Activated CD4-positive, alpha-beta T cell treated with anti-CD3 and anti-CD28 coated beads, Interleukin-2, Interleukin-4, amounts not matched to agents 100 ng/mL and 50 ng/mL, durations not matched to agents 16 hours and 8 hours (primary cell): ENCODE measurements around the gene UCHL3.
"Not testable (repeated sequence)": the region's sequence is repeated elsewhere in the genome, so short reads cannot be mapped to it uniquely, and the experiment has no call there.

ENCODE experiments used
- DNase-seq: peaks from one replicate; pipeline ENCODE4 v3.0.0-alpha.2; 2020; ENCODE audit warnings: low spot score

The UCHL3 gene

DNA sequence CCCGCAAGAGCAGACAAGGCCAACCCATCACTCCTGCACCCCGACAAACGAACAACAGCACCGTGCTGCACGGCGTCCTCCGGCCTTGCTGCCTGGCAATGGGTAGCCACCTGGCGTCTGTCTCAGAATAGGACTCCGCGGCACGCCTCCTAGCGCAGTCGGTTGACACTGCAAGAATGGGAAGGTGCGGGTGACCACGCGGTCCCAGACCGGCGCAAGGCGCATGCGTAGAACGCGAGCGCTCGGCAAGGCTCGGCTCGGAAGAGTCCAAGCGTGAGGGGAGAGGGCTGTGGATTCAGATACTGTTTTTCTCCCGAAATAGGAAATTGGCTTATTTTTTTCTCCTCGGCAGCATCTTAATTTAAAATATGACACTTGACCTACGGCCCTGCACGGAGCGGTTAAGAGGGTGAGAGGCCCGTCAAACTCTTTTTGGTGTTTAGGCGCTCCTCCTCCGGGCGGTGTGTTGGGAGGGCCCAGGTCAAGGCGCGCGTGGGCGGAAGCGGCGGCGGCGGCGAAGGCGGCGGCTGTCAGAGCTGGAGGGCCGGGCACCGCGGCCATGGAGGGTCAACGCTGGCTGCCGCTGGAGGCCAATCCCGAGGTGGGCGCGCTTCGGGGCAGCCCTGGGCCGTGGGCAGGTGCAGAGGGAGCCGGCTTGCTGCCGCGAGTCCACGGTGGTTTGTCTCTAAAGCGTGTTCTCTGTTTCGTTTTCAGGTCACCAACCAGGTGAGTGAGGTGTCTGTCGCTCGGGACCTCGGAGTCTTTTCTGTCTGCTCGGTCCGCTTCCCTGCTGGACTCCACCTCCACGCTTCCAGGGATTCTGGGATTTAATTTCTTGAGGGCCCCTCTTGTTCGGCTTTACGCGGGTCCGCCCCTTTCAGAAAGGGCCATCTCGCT lies at the start of gene UCHL3:
TSS of gene UCHL3 (plus strand) at position 530 of the 897 bp plus-strand sequence. CDS start at position 560, 30 bp downstream.
- peak; percentile 98 for DNase-seq

- no peak for DNase-seq
These were observed 44.3 kb upstream of the UCHL3 start for GRCh38 chr13:75505327-75505726.

DNA sequence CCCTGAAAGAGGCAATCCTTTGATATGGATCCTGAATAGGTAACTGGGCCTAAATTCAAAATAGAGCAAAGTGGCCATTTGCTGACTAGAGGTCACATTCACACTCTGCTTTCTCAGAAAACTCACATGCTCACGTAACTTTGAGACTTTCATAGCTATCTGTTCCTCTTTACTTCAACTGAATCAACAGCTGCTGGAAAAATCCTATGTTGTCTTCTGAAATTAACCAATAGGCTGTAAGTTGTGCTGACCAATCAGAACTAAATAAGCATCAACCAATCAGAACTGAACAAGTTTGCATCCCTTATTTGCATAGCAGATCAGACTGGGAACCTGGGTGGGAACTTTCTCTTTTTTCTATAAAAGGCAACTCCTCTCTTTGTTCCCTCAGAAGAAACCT lies 43.6 kb upstream of the UCHL3 start:
- no peak for DNase-seq

DNA sequence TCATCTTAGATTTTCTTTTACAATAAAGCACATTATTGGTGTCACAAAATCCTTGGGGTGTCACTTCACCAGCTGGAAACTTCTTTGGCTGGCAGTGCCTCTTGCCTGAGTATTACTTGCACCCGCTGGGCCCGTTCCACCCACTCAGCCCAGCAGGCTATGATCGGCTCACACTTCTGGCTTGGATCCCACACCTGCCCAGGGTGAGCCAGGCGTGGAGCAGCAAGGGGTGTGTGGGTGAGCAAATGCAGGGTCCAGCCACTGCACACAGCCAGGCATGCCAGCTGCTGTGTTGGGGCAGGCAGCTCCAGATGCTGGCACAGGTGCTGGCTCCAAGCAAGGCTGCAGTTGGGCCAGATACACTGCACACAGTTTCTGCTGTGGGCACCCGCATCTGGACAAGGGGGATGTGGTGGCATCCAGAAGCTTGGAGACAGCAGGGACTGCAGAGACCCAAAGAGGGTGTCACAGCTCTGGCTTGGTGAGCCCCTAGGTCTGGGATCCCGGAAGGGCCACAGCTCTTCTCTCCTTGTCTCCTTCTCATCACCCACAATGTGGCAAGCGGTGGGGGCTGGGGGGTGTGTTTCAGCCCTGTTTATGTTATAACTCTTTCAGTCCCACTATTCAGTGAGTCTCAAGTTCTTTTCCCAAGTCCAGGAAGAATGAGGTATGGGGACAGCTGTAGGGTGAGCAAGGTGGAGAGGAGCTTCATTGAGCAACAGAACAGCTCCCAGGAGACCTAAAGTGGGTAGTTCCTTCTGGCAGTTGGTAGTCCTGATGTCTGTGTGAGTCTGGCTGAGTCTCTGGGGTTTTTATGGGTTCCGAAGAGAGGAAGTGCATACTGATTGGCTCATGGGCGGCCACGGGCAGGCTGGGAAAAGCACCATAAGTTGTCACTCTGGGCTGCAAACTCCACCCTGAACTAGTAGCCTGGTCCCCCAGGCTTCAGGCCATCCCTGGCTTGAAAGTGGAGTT lies 42.3 kb upstream of the UCHL3 start:
- DNase-seq, result no peak

GRCh38 chr13:75508002-75508548 lies 41.5 kb upstream of the UCHL3 start:
- no peak for DNase-seq

GRCh38 chr13:75511051-75511625 lies 38.5 kb upstream of the UCHL3 start:
- no peak for DNase-seq

DNA sequence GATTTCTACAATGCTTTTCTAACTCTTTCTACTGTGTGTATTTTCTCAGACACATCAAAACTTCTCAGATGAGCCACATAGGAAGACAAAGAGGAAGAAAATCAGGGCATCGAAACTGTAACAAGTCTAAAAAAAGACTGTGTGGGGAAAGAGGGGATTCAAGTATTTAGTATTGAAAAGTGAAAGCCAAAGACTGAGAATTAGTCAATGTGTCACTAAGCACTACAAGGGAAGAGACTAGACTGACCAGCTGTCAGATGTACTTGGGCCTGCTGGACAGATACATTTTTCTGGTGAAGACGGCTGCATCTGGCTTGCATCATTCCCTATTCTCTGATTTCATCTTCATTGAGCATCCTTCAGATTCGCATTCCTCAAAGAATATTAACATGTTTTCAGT lies 37.3 kb upstream of the UCHL3 start:
- no peak for DNase-seq

DNA sequence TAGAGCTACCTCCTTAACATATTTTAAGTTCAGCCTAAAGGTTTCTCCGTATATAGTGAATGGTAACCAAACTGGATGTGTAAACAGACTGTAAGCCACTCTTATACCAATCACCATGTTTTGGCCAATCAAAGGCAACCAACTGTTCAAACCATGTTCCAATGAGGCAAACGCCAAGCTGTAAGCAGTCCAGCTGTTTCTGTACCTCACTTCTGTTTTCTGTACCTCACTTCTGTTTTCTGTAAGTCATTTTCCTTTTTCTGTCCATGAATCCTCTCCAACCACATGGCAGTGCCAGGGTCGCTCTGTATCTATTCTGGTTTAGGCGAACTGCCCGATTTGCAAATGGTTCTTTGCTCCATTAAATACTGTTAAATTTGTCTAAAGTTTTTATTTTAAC lies 36.3 kb upstream of the UCHL3 start:
- no peak for DNase-seq

GRCh38 chr13:75514080-75514995 lies 35.3 kb upstream of the UCHL3 start:
- no peak for DNase-seq

GRCh38 chr13:75518439-75519088 lies 31.0 kb upstream of the UCHL3 start:
- no peak for DNase-seq

GRCh38 chr13:75521956-75522355 lies 27.6 kb upstream of the UCHL3 start:
- no peak for DNase-seq

- no peak for DNase-seq
These were observed 19.0 kb upstream of the UCHL3 start for GRCh38 chr13:75530549-75530961.

DNA sequence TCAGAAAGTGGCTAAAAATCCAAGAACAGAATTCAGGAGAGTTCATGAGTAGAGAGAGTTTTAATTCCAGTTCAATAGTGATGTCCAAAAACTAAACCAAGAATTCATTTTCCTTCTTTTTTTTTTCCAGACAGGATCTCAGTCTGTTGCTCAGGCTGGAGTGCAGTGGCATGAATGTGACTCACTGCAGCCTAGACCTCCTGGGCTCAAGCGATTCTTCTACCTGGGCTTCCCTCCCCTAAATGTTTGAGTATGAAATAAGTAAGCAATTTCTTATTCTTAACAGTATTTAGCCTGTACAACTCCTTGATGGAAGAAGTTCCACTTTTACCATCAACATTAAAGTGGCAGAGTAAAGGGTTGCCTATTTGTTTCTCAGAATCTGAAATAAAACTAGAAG lies 15.7 kb upstream of the UCHL3 start:
- DNase-seq, result no peak

DNA sequence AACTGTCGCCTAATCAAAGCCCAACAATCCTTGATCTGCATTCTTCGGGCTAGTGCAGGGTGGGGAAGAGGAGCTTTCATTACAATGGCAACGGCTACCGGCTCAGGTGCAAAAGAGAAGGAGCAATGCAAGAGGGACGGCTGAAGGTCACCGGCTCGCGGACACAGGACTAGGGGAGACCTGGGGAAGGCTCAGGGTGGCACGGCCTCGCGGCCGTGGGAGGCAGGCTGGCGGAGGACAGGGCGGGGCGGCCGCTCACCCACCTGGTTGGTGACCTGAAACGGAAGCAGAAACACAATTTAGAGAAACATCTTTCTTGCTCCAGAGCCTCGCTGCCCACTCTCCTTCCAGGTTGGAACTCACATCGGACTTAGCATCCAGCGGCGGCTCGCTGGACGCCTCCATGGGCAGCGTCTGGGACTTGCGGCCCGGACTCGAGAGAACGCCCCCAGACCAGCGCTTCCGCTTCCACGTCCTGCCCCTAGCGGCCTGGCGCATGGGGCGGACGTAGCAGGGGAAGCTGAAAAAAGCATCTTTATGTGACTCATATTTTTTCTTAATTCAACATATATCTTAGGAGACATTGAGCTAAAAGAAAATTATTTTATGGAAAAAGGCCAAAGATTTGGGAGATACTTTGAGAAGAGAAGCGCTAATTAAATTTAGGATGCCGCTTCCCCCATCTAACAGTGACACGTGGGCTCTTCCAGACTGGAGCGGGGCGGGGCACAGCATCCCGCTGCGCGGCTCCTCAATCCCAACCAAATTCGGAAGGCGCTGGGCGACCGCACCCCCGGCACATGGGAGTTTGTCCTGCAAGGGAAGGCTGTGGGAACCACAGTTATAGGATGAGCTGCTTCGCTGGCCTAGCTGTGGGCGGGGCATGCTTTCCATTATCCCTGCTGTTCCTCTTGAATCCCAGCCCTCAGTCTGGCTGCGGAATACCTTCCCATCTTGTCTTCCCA lies 11.9 kb upstream of the UCHL3 start, which contains the start of gene COMMD6:
TSS of gene COMMD6 (minus strand) at position 441 of the 965 bp plus-strand sequence. CDS start at position 405, 36 bp downstream.
- peak; percentile 69 for DNase-seq

GRCh38 chr13:75541287-75541686 lies 8.3 kb upstream of the UCHL3 start:
- DNase-seq, result no peak

DNA sequence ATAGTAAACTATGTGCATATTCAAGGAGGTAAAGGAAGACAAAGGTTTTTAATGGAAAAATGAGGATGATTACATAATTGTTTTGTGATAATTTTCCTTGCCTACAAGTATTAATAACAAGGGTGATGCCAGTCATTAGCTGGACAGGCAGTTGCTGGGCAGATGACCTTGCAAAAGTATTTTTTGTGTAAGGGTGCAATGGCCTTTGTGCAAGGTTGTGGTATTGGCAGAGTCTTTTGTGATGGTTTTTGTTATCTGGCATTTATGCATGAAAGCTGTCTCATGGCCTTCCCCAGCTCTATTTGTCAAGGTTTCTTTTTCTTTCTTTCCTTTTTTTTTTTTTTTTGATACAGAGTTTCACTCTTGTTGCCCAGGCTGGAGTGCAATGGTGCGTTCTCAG lies 7.6 kb upstream of the UCHL3 start:
- no peak for DNase-seq

DNA sequence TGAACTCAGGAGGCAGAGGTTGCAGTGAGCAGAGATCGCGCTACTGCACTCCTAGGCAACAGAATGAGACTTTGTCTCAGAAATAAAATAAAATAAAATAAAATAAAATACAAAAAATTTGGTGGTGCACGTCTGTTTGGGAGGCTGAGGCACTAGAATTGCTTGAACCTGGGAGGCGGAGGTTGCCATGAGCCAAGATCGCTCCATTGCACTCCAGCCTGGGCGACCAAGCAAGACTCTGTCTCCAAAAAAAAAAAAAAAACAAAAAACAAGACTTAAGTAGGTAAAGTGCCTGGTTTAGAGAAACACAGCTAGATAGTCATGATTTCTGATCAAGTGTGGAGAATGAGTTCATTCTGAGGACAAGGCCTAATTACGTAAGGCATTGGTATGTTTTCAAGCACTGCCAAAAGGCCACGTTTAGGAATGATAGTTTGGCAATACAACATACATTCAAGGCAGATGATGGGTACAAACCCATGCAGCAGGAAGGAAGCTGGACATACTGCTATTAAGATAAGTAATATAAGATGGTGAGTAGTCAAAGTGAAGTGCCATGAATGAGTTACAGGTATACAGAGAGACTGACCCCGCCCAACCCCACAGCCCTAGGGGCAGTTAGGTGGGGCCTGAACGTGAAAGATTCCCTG lies 4.8 kb upstream of the UCHL3 start:
- DNase-seq, result no peak

- DNase-seq, result not testable (repeated sequence)
These were observed 4.2 kb upstream of the UCHL3 start for GRCh38 chr13:75545386-75545785.

DNA sequence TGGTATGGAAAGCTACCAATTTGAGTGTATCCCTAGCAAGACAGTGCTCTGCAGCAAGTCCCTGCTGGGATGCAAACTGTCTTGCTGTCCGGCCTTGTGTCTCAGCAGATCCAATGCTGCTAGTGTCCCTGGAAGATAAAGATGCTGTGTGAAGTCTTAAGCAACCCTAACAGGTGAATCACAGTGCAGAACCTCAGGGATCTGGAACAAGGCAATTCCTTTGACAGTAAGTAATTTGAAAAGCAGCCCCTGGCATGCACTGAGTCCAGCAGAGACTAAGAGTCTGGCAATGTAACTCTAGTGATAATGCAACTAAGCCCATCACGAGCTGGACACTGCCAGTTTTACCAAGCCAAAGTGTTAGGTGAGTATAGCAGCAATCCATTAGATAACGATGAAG lies 1.7 kb upstream of the UCHL3 start:
- no peak for DNase-seq
